Hepatocyte (in vitro differentiated cells): ENCODE measurements around the gene HSF2. TPM values are rescaled to one million over a fixed set of nuclear protein-coding genes. Genes with fewer than 3 reads are reported as not detected.
"Not testable (repeated sequence)": the region's sequence is repeated elsewhere in the genome, so short reads cannot be mapped to it uniquely, and the experiment has no call there.

Source experiments
- DNase-seq: peaks from one replicate; pipeline ENCODE4 v3.0.0-alpha.2; 2016; ENCODE audit warnings: low spot score
- H2AFZ ChIP-seq: fragments of 200-600 bp; sonication (generic); 2 replicates; pipeline ENCODE4 v1.6.0; 2016; ENCODE audit warnings: antibody characterized with exemption, mild to moderate bottlenecking
- H3K27ac ChIP-seq: fragments of 200-600 bp; sonication (generic); 2 replicates; pipeline ENCODE4 v1.5.1; 2016; ENCODE audit warnings: mild to moderate bottlenecking
- H3K27me3 ChIP-seq: fragments of 200-600 bp; sonication (generic); 2 replicates; pipeline ENCODE4 v1.6.1; 2016
- H3K36me3 ChIP-seq: fragments of 200-600 bp; sonication (generic); replicated peaks from 2 replicates; pipeline ENCODE4 v1.5.1; 2016; ENCODE audit warnings: low read depth; ENCODE audit not compliant: insufficient read depth
- H3K4me1 ChIP-seq: fragments of 200-600 bp; sonication (generic); 2 replicates; pipeline ENCODE4 v1.5.1; 2016; ENCODE audit warnings: mild to moderate bottlenecking, moderate library complexity; ENCODE audit not compliant: insufficient read depth
- H3K4me2 ChIP-seq: fragments of 200-600 bp; sonication (generic); 2 replicates; pipeline ENCODE4 v1.6.0; 2016
- H3K4me3 ChIP-seq: fragments of 200-600 bp; sonication (generic); 2 replicates; pipeline ENCODE4 v1.5.1; 2016; ENCODE audit warnings: mild to moderate bottlenecking
- H3K79me2 ChIP-seq: fragments of 200-600 bp; sonication (generic); 2 replicates; pipeline ENCODE4 v1.6.0; 2017; ENCODE audit warnings: mild to moderate bottlenecking
- H3K9me2 ChIP-seq: fragments of 200-600 bp; sonication (generic); replicated peaks from 2 replicates; pipeline ENCODE4 v1.6.0; 2017; ENCODE audit warnings: mild to moderate bottlenecking; ENCODE audit not compliant: insufficient read depth
- H3K9me3 ChIP-seq: fragments of 200-600 bp; sonication (generic); 2 replicates; pipeline ENCODE4 v1.5.1; 2016; ENCODE audit warnings: low read depth, mild to moderate bottlenecking
- H4K20me1 ChIP-seq: fragments of 200-600 bp; sonication (generic); 2 replicates; pipeline ENCODE4 v1.6.0; 2016; ENCODE audit warnings: mild to moderate bottlenecking; ENCODE audit not compliant: insufficient read depth, poor library complexity, severe bottlenecking
- EZH2 ChIP-seq: fragments of 200-600 bp; sonication (generic); IDR thresholded peaks from 2 replicates; pipeline ENCODE4 v1.6.1; 2016; ENCODE audit warnings: antibody characterized with exemption, mild to moderate bottlenecking, borderline replicate concordance
- EZH2phosphoT487 ChIP-seq: fragments of 200-600 bp; sonication (generic); IDR thresholded peaks from one replicate; pipeline ENCODE4 v1.6.1; 2018; ENCODE audit warnings: antibody characterized with exemption, mild to moderate bottlenecking, low read depth, moderate library complexity; ENCODE audit not compliant: unreplicated experiment, severe bottlenecking
- WGBS: methylation state at CpG from one replicate; pipeline ENCODE4 v1.1.6; 2016; ENCODE audit warnings: low lambda C conversion rate; ENCODE audit errors: missing lambda C conversion rate; 5-methylcytosine and 5-hydroxymethylcytosine counted together
- polyA plus RNA-seq: library from polyadenylated mRNA; unstranded; fragments of >200 nt; fragmentation: Nextera tagmentation; extraction: Ambion mirVana; gene quantifications from 2 replicates; pipeline ENCODE4 v1.2.1, GENCODE V29; 2016
- total RNA-seq: library from RNA; depleted of rRNA; stranded (reverse); fragments of >200 nt; gene quantifications from 2 replicates; pipeline ENCODE4 v1.2.3, GENCODE V29; 2014
- TF ChIP-seq, protein P1 (sequence below): fragments of 200-600 bp; sonication (generic); IDR thresholded peaks from 2 replicates; pipeline ENCODE4 v1.5.1; 2016; ENCODE audit warnings: antibody characterized with exemption, mild to moderate bottlenecking; ENCODE audit not compliant: poor library complexity

Gene HSF2
- total and polyA plus RNA-seq, 2 experiments from 2014 or later: 14.5 to 37.9 TPM

- Histone ChIP-seq H2AFZ (no peak overlapping the region), H3K79me2 (peaks cover 49% of the 10 kb centered on the region), H3K4me3 (no peak overlapping the region), H3K4me1 (no peaks in the 10 kb centered on the region), H3K36me3 (peaks cover 9% of the 10 kb centered on the region), H3K9me2 (no peaks in the 10 kb centered on the region), H3K4me2 (no peak overlapping the region), H4K20me1 (peaks cover 23% of the 10 kb centered on the region), H3K27ac (no peak overlapping the region), H3K27me3 (no peaks in the 10 kb centered on the region), H3K9me3 (no peaks in the 10 kb centered on the region)
- no peak for DNase-seq
- TF ChIP-seq EZH2phosphoT487 (no peak), EZH2 (no peak)
- TF ChIP-seq, protein P1, sequence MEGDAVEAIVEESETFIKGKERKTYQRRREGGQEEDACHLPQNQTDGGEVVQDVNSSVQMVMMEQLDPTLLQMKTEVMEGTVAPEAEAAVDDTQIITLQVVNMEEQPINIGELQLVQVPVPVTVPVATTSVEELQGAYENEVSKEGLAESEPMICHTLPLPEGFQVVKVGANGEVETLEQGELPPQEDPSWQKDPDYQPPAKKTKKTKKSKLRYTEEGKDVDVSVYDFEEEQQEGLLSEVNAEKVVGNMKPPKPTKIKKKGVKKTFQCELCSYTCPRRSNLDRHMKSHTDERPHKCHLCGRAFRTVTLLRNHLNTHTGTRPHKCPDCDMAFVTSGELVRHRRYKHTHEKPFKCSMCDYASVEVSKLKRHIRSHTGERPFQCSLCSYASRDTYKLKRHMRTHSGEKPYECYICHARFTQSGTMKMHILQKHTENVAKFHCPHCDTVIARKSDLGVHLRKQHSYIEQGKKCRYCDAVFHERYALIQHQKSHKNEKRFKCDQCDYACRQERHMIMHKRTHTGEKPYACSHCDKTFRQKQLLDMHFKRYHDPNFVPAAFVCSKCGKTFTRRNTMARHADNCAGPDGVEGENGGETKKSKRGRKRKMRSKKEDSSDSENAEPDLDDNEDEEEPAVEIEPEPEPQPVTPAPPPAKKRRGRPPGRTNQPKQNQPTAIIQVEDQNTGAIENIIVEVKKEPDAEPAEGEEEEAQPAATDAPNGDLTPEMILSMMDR: no peak
- 61% methylated on average over 1 of the region's 1 CpG for WGBS
Observed at GRCh38 chr6:122452509-122452908, 53.1 kb downstream of the HSF2 start.

DNA sequence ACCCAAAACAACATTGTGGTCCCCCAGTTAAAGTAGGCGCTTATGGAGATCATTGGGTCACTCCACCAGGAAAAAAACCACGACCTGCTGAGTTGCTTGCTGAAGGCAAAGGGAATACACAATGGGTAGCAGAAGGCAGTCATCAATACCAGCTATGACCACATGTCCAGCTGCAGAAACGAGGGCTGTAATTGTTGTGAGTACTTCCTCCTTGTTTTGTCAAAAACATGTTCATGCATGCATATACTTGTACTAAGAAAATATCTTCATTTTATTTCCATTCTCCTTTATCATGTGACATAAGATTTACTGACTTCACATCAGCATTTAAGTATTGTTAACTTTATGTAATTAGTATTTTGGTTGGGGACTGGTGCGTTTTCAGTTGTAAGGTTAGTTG is 55.2 kb downstream of the HSF2 start:
- no peak overlapping the region for H3K27ac ChIP-seq
- no peak overlapping the region for H2AFZ ChIP-seq
- no peaks in the 10 kb centered on the region for H3K27me3 ChIP-seq
- no peak for TF ChIP-seq EZH2
- TF ChIP-seq EZH2phosphoT487: no peak
- TF ChIP-seq, protein P1: no peak
- no peak overlapping the region for H3K4me2 ChIP-seq
- WGBS: 91% methylated on average over 4 of the region's 4 CpGs
- H3K4me1 ChIP-seq: no peaks in the 10 kb centered on the region
- peaks cover 9% of the 10 kb centered on the region for H3K36me3 ChIP-seq
- H3K9me3 ChIP-seq: no peaks in the 10 kb centered on the region
- H3K9me2 ChIP-seq: no peaks in the 10 kb centered on the region
- peaks cover 45% of the 10 kb centered on the region for H4K20me1 ChIP-seq
- no peak overlapping the region for H3K4me3 ChIP-seq
- DNase-seq: no peak
- H3K79me2 ChIP-seq: peaks cover 68% of the 10 kb centered on the region

GRCh38 chr6:122455116-122455515 is 55.7 kb downstream of the HSF2 start:
- not testable (repeated sequence) for H3K9me2 ChIP-seq, H3K36me3 ChIP-seq, H3K4me1 ChIP-seq, H3K4me2 ChIP-seq, H3K9me3 ChIP-seq, H3K4me3 ChIP-seq, H2AFZ ChIP-seq, H3K27ac ChIP-seq, DNase-seq, H3K27me3 ChIP-seq
- 97% methylated on average over 1 of the region's 1 CpG for WGBS
- peaks cover 72% of the 10 kb centered on the region for H3K79me2 ChIP-seq
- peaks cover 49% of the 10 kb centered on the region for H4K20me1 ChIP-seq

- H3K4me1 ChIP-seq: no peaks in the 10 kb centered on the region
- peaks cover 79% of the 10 kb centered on the region for H4K20me1 ChIP-seq
- TF ChIP-seq EZH2phosphoT487 (no peak), EZH2 (no peak)
- TF ChIP-seq, protein P1: no peak
- H3K9me2 ChIP-seq: no peaks in the 10 kb centered on the region
- no peaks in the 10 kb centered on the region for H3K27me3 ChIP-seq
- H3K4me2 ChIP-seq: no peak overlapping the region
- no peak overlapping the region for H2AFZ ChIP-seq
- 90% methylated on average over 1 of the region's 1 CpG for WGBS
- H3K79me2 ChIP-seq: peaks cover 96% of the 10 kb centered on the region
- no peaks in the 10 kb centered on the region for H3K9me3 ChIP-seq
- H3K27ac ChIP-seq: no peak overlapping the region
- no peaks in the 10 kb centered on the region for H3K36me3 ChIP-seq
- H3K4me3 ChIP-seq: no peak overlapping the region
- no peak for DNase-seq
Observed at GRCh38 chr6:122458087-122458486, 58.6 kb downstream of the HSF2 start.
